ENCODE measurements around the gene HSFX4. TPM values are rescaled to one million over a fixed set of nuclear protein-coding genes. Genes with fewer than 3 reads are reported as not detected.
A peak's percentile ranks its signal among the peaks of the same experiment; 100 is the strongest.
"Not testable (repeated sequence)": the region's sequence is repeated elsewhere in the genome, so short reads cannot be mapped to it uniquely, and the experiment has no call there.

HSFX4 gene
- total RNA-seq, 1 donor from 2014 or later: not detected

DNA sequence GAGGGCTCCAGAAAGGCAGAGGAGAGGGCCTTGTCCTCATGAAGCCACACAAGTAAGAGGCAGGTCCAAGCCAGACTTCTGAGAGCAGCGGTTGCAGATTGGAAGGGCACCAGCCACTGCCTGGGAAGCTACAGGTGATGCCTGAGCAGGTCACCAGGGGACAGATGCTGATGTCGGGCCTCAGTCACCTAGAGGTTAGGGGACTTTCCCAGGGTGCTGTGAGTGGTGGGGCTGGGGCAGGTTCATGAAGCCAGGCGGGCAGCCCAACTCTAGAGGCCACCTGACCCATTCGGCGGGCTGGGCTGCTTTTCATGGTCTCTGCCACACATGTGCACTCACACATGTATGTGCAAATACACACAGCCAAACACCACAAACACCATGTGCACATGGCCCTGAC lies 3.6 kb downstream of the HSFX4 start:
- intact Hi-C loops (cut with DNase I): not testable (repeated sequence)

GRCh38 chrX:149933547-149933946 lies 4.2 kb downstream of the HSFX4 start:
- intact Hi-C loops (cut with DNase I); DNase-seq (ENCODE audit: missing footprints); ATAC-seq: not testable (repeated sequence)

More for the DNA sequence above, 3.6 kb downstream of the HSFX4 start:
- not testable (repeated sequence) for DNase-seq (ENCODE audit: missing footprints); ATAC-seq

DNA sequence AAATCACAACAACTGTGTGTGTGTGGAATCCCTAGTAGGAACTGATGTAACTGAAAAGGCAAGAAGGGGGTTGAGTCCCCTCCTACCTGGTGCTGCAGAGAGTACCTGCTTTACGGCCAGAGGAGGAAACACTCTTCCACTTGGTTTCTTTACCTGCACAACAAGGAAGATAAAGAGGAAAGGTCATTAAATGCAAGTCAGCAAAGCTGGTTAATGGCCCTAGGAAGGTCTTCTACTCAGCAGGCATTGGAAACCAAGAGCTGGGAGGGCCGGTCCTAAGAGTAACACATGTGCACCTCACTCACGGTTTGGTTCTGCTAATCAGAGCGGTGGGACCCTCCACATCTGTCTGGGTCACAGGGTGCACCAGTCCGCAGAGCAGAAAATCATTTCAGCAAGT lies 8.0 kb downstream of the HSFX4 start:
- ATAC-seq; intact Hi-C loops (cut with DNase I); DNase-seq (ENCODE audit: missing footprints): not testable (repeated sequence)

GRCh38 chrX:149937871-149938426 lies 8.6 kb downstream of the HSFX4 start:
- intact Hi-C loops (cut with DNase I): no loop called here
- ATAC-seq (no peak), DNase-seq (ENCODE audit: missing footprints) (peak; percentile 74)

DNA sequence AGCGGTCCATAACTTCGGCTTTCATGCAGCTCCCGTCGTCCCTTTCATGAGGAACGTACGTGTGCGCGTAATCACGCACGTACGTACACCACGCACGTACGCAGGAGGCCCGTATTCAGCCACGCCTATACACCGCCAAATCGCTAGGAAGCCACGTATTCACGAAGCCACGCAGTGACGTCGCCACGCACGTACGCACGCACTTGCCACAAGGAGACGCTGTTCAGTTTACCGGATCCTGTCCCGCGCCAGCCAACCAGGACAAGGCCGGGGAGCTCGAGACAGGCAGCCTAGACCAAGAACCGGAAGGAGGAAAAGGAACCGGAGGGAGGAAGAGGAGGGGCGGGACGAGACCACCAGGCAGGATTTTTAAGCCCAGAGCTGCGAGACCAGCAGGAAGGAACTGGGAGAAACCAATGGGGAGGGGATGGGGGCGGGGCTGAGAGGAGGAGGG lies 9.1 kb downstream of the HSFX4 start, which contains the start of gene EOLA2:
TSS of gene EOLA2 (minus strand) at position 65 of the 454 bp plus-strand sequence. CDS start 4,617 bp downstream, outside the sequence.
- DNase-seq (ENCODE audit: missing footprints): peak; percentile 97
- ATAC-seq: peak; percentile 67
- intact Hi-C loops (cut with DNase I): no loop called here

DNA sequence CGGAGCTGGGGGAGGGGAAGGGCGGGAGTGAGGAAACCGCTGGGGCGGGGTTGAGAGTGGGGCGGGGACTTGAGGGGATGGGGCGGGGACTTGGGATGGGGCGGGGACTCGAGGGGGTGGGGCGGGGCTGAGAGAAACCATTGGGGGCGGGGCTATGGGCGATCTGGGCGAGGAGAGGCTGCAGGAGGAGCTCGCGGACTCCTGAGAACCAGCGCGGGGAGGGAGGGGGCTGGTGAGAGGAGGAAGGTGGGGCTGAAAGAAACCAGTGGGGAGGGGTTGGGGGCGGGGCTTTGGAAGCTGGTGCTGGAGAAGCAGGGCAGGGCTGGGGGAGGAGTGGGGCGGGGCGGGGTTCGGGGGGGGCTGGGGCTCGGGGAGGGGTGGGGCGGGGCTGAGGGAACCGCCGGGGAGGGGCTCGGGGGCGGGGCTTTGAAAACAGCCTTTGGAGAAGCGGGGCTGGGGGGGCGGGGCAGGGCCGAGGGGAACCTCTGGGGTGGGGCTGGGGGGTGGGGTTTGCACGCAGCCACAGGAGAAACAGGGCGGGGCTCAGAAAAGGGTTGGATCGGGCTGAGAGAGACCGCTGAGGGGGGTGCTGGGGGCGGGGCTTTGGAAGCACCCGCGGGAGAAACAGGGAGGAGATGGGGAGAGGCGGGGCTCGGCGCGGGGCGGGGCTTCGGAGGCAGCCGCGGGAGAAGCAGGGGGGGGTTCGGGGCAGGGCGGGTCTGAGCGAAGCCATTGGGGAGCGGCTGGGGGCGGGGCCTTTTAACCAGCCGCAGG lies 9.7 kb downstream of the HSFX4 start:
- peak; percentile 96 for DNase-seq (ENCODE audit: missing footprints)

DNA sequence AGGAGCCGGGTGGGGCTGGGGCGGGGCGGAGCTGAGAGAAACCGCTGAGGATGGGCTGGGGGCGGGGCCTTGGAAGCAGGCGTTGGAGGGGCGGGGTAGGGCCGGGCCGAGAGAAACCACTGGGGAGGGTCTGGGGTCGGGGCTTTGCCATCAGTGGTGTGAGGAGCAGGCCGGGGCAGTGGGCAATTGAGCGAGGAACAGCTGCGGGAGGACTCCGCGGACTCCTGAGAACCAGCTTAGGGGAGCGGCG lies 10.2 kb downstream of the HSFX4 start:
- DNase-seq (ENCODE audit: missing footprints) (no peak), ATAC-seq (peak; percentile 65)
- intact Hi-C loops (cut with DNase I): no loop called here

More for the DNA sequence above, 9.7 kb downstream of the HSFX4 start:
- ATAC-seq: peak; percentile 27
- intact Hi-C loops (cut with DNase I): no loop called here

DNA sequence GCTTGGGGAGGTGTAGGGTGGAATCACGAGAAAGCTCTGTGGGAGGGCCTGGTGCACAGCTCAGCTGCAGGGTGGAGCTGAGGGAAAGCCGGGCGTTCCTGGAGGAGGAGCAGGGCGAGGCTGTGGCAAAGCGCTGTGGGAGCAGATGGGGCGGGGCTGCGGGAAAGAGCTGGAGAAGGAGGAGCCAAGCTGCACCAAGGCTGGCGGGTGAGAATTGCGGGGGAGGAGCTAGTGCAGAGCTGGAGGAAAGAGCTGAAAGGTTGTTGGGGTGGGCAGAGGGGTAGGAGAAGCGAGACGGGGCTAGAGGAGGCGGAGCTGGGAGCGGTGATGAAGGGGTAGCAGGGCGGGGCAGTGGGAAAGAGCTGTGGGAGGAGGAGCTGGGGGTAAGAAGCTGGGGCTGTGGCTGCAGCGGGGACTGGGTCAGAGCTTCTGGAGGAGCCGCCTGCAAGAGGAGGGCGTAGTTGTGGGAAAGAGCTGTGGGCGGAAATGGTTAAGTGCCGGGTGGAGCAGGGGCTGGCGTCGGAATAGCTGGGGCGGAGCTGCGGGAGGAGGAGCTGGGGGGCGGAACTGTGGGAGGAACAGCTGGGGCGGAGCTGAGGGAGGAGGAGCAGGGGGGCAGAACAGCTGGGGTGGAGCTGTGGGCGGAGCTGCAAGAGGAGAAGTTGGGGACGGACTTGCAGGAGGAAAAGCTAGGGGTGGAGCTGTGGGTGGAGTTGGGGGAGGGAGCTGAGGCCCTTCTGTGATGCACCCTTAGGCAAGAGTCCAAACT lies 10.7 kb downstream of the HSFX4 start:
- peak; percentile 79 for ATAC-seq
- intact Hi-C loops (cut with DNase I): no loop called here
- DNase-seq (ENCODE audit: missing footprints): peak; percentile 95

GRCh38 chrX:149940674-149941024 lies 11.3 kb downstream of the HSFX4 start:
- DNase-seq (ENCODE audit: missing footprints); ATAC-seq; intact Hi-C loops (cut with DNase I): not testable (repeated sequence)

DNA sequence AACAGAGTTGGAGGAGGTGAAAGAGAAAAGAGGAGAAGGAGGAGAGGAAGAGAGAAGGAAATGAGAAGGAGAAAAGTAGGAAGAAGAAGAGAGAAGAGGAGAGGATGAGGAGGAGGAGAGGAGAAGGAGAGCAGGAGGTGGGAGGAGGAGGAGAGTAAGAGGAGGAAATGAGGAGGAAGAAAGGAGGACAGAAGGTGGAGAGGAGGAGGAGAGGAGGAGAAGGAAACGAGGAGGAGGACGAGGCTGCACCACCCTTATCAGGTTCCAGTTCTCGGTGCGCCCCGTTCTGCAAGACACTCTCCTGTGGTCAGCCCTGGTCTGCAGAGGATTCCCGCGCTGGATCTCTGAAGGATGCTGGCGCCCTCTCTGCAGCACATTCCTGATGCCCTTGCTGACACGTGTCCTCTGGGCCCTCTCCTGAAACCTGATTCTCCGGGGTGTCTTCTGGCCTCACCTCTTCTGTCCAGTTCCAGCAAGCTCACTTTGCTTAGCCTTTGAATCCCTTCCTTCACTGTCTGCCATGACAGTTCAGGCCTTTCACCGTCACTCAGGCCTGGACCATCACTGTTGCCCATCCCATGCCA lies 15.8 kb downstream of the HSFX4 start:
- ATAC-seq; DNase-seq (ENCODE audit: missing footprints); intact Hi-C loops (cut with DNase I): not testable (repeated sequence)

DNA sequence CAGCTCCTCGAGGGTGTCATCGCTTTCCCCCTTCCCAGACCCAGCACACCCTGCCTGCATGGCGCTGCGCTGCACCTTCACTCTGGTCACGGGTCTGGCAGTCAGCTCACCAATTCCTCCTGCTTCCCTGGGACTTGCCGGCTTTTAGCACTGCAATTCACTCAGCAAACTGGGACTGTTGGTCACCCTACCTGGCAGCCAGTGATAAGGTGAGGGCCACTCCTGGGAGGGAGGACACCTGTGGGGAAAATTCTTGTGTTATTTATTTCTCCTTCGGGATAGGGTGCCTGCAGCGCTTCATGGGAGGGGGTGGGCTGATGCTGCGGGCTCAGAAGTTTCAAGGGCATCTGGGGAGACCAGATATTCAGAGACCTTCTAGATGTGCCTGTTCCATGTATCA lies 16.4 kb downstream of the HSFX4 start:
- DNase-seq (ENCODE audit: missing footprints); intact Hi-C loops (cut with DNase I); ATAC-seq: not testable (repeated sequence)

DNA sequence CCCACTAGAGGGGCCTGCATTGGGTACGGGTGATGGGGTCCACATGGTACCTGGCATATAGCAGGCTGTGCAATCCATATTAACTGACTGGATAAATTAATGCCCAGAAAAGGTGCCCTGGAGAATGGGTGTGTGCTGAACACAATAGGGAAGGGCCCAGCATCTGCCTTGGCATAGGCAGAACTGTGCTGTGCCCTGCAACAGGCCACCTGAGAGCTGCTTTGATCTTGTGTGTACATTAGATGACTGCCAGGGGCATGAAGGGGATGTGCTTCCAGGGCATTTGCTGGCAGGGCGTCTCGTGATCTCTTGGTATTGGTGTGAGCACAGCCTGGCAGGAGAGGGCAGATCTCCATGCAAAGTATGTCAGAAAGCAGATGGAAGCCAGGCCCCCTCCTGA lies 17.6 kb downstream of the HSFX4 start:
- ATAC-seq; intact Hi-C loops (cut with DNase I); DNase-seq (ENCODE audit: missing footprints): not testable (repeated sequence)

- DNase-seq (ENCODE audit: missing footprints) (no peak), ATAC-seq (no peak)
- intact Hi-C loops (cut with DNase I): no loop called here
Measured at GRCh38 chrX:149948016-149948415, 18.6 kb downstream of the HSFX4 start.

GRCh38 chrX:149949743-149950436 lies 20.5 kb downstream of the HSFX4 start:
- ATAC-seq (no peak), DNase-seq (ENCODE audit: missing footprints) (no peak)
- intact Hi-C loops (cut with DNase I): loop anchor here (10.0 kb wide), 1 partner anchor 255 kb away; no protein-coding TSS in a partner anchor

- intact Hi-C loops (cut with DNase I): loop anchor here (10.0 kb wide), 1 partner anchor 254 kb away; no protein-coding TSS in a partner anchor
- DNase-seq (ENCODE audit: missing footprints) (no peak), ATAC-seq (no peak)
Measured at GRCh38 chrX:149950681-149951080, 21.3 kb downstream of the HSFX4 start.

- ATAC-seq (no peak), DNase-seq (ENCODE audit: missing footprints) (no peak)
- intact Hi-C loops (cut with DNase I): loop anchor here (5.0 kb wide), 3 partner anchors 401 to 626 kb away; partner anchors contain the start of gene MAMLD1
Measured at GRCh38 chrX:149961572-149961971, 32.2 kb downstream of the HSFX4 start.

GRCh38 chrX:149962010-149962409 lies 32.6 kb downstream of the HSFX4 start:
- DNase-seq (ENCODE audit: missing footprints) (no peak), ATAC-seq (no peak)
- intact Hi-C loops (cut with DNase I): loop anchor here (5.0 kb wide), 3 partner anchors 400 to 625 kb away; partner anchors contain the start of gene MAMLD1
